Upper lobe of left lung (tissue), 4 donors: ENCODE measurements around the gene FRG2.
"Not testable (repeated sequence)": the region's sequence is repeated elsewhere in the genome, so short reads cannot be mapped to it uniquely, and the experiment has no call there.

Experiments used
- POLR2A ChIP-seq, 4 donors: fragments of 450-650 bp; IDR thresholded peaks; one replicate each; pipeline ENCODE4 v1.5.1; 2016 to 2017; ENCODE audit warnings: antibody characterized with exemption in 4 of 4, mild to moderate bottlenecking in 2 of 4
- TF ChIP-seq, protein P1 (sequence below), 6 experiments: fragments of 450-650 bp in 4 of 6; fragments of 200-600 bp in 2 of 6; sonication (generic) in 2 of 6; IDR thresholded peaks; one replicate each; pipeline ENCODE4 v1.5.1; 2016 to 2019; ENCODE audit warnings: antibody characterized with exemption in 6 of 6

DNA sequence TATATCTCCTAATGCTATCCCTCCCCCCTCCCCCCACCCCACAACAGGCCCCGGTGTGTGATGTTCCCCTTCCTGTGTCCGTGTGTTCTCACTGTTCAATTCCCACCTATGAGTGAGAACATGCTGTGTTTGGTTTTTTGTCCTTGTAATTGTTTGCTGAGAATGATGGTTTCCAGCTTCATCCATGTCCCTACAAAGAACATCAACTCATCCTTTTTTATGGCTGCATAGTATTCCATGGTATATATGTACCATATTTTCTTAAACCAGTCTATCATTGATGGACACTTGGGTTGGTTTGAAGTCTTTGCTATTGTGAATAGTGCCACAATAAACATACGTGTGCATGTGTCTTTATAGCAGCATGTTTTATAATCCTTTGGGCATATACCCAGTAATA lies 37.1 kb downstream of the FRG2 start:
- not testable (repeated sequence) for TF ChIP-seq POLR2A (IDR thresholded peaks at IDR 0.05)
- TF ChIP-seq, protein P1, sequence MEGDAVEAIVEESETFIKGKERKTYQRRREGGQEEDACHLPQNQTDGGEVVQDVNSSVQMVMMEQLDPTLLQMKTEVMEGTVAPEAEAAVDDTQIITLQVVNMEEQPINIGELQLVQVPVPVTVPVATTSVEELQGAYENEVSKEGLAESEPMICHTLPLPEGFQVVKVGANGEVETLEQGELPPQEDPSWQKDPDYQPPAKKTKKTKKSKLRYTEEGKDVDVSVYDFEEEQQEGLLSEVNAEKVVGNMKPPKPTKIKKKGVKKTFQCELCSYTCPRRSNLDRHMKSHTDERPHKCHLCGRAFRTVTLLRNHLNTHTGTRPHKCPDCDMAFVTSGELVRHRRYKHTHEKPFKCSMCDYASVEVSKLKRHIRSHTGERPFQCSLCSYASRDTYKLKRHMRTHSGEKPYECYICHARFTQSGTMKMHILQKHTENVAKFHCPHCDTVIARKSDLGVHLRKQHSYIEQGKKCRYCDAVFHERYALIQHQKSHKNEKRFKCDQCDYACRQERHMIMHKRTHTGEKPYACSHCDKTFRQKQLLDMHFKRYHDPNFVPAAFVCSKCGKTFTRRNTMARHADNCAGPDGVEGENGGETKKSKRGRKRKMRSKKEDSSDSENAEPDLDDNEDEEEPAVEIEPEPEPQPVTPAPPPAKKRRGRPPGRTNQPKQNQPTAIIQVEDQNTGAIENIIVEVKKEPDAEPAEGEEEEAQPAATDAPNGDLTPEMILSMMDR (IDR thresholded peaks at IDR 0.05): not testable (repeated sequence)
